HG02623 (cell line): ENCODE results near the gene CAPN15.

ENCODE experiments used
- ATAC-seq: cut with Tn5 transposase; IDR thresholded peaks from one replicate; pipeline ENCODE4 v1.9.1; 2021; ENCODE audit warnings: moderate library complexity; ENCODE audit not compliant: unreplicated experiment

Gene CAPN15

GRCh38 chr16:560204-560700 lies 32.7 kb downstream of the CAPN15 start, which contains the start of gene PRR35:
Gene PRR35, plus strand, starts transcription at chr16:560394. Its CDS starts 2,901 bp downstream, at chr16:563295.
- ATAC-seq = no peak

DNA sequence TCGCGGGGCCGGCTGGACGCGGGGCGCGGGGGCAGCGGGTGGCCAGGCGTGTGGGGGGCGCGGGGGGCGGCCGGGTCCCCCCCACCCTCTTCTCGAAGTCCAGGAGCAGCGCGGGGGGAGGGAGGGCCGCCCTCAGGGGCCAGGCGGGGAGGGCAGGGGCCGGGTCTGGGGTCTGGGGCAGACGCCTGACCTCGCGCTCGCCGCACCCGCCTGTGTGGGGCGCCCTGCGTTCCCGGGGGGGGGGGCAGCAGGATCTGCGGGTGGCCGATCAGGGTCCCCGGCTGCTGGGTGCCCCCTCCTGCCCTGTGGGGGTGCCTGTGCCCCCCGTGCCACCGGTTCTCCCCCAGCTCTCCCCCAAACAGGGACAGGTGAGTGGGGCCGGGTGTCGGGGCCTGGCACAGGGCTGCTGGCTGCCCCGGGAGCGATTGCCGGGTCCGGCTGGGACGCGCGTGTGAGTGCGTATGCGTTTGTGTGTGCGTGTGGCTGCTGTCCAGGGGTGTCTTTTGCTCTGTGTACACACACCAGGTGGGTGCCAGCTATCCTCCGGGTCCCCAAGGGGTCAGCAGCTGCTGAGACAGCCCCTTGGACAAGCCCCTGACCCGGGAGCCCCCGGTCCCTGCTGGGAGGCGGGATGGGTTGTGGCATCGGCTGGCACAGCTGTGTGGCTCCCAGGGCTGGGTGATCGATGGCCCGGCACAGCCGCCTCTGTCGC lies 33.3 kb downstream of the CAPN15 start:
- no peak for ATAC-seq

- no peak for ATAC-seq
Observed at GRCh38 chr16:561413-561794, 33.9 kb downstream of the CAPN15 start.

DNA sequence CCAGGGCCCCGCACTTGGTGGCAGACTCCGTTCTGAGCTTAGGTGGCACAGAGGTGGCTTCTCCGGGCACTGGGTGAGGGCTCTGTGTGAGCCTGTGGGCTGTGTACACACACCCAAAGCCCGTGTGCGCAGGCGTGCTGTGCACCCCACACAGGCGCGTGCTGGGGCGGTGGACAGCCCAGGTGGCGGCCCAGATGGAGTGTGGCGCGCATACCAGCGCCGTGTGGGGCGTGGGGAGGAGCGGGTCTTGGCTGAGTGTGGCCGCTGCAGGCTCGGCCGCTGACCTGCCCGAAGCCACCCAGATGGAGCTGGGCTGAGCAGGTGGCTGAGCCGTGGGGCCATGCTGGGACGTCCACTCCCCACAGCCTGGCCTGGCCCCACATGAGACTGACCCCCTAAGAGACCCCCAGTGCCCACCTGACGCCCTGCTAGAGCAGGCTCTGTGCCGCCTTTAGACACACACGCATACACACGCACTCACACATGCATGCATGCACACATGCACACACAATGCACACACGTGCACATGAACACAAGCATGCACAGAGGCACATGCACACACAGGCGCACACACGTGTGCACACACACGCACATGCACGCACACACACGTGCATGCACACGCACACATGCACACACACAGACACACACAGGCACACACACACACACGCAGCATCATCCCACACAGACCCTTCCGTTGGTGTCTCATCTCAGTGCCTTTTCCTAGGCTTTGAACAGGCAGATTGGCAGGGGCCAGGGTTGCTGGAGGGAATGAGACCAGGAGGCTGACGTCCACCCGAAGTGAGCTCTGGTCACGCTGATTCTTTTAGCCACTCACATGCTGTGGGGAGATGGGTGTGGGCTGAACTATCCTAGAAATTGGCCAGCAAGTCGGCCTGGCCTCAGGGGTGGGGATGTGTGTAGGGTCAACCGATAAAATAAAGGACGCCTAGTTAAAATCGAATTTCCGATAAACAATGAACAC lies 34.7 kb downstream of the CAPN15 start:
- ATAC-seq = no peak

DNA sequence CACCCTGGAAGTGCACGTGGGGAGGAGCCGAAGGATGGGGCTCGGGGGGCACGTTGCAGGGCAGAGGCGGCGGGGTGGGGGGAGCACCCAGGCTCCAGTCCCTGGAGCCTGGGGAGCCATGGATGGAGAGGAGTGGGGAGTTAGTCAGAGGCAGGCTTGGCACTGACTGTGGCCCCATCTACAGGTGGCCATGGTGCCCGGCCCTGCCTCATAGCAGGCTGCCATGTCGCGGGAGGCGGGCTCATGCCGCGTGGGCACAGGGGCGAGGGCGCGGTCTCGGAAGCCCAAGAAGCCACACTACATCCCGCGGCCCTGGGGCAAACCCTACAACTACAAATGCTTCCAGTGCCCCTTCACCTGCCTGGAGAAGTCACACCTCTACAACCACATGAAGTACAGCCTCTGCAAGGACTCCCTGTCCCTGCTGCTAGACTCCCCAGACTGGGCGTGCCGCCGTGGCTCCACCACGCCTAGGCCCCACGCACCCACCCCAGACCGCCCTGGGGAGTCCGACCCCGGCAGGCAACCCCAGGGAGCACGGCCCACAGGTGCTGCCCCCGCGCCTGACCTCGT lies 35.6 kb downstream of the CAPN15 start:
- no peak for ATAC-seq

GRCh38 chr16:564690-565418 lies 37.3 kb downstream of the CAPN15 start:
- no peak for ATAC-seq

- no peak for ATAC-seq
Observed at GRCh38 chr16:565419-566330, 38.2 kb downstream of the CAPN15 start.

GRCh38 chr16:566475-567372 lies 39.2 kb downstream of the CAPN15 start, which contains the start of gene NHLRC4:
Gene NHLRC4, plus strand, starts transcription at chr16:567005. Its CDS starts 1,043 bp downstream, at chr16:568048.
- no peak for ATAC-seq

DNA sequence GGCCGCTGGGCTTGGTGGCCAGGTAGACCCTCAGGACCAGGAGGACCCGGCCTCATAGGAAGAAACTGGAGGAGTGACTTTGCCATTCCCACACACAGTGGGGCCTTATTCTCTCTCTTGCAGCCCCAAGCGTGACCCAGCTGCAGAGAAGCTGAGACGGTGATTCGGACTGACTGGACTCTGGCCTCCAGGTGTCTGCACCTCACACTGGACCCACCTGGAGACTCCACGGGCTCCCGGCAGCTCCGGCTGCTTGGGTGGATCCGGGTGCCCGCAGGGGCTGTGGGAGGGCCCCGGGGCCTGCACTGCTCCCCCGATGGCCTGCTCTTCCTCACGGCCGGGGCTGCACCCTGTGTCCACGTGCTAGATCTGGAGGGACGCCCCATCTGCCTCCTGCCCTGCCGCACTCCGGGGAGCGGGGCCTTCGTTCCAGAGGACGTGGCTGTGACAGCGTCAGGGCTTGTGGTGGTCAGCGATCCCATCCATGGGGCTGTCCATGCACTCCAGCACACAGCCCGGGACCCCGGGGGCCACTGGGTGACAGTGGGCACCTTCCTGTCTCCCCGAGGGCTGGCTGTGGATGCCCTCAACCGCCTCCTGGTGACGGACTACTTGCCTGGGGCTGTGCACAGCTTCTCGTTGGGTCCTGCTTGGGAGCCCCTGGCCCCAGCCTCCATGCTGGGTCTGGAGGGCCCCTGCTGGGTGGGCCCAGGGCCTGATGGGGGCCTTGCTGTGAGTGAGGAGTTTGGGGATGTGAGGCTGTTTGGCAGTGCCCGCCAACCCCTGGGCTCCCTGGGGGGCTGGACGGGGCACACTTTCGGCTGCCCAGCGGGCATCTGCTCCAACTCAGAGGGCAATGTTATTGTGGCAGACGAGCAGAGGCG lies 40.1 kb downstream of the CAPN15 start:
- ATAC-seq = no peak

DNA sequence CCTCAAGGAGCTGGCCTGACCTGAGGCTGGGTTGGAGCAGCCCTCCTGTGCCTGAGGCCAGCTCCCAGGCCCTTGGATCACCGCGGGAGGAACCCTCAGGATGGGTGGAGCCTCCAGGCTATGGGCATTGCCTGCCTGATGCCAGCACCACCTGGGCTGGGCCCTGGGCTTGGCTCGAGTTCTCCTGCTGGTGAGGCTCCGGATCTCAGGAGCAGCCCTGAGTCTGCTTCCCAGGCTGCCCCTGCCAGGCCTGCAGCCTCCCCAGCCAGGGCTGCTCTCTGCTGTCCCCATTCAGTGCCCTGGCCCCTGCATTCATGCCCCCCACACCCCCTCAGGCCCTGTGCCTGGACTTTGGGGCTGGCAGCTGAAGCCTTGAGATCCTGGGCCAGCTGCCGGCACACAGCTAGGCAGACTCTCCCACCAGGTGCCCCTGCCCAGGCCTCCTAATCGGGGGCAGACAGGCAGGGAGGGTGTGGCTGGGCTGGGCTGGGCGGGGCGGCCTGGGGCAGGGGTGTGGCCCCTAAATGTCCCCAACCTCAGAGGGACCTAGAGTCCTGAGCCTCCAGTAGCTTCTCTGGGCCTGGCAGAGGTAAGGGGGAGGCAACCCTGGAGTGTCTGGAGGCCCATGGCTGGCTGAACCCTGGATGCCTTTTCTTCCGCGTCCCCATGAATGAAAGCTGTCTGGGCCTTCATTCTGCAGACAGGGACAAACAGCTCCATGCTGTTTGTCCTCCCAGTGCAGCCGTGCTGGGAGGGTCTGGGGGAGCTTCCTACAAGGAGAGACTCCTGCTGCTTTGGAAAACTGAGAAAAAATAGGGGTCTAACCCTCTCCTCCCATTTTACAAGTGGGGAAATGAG lies 41.1 kb downstream of the CAPN15 start:
- ATAC-seq = no peak

- peak; percentile 57 for ATAC-seq
Observed at GRCh38 chr16:569445-570254, 42.1 kb downstream of the CAPN15 start, which contains the start of gene PIGQ. Gene PIGQ, plus strand, starts transcription at chr16:569968. Its CDS starts 4,107 bp downstream, at chr16:574075.

DNA sequence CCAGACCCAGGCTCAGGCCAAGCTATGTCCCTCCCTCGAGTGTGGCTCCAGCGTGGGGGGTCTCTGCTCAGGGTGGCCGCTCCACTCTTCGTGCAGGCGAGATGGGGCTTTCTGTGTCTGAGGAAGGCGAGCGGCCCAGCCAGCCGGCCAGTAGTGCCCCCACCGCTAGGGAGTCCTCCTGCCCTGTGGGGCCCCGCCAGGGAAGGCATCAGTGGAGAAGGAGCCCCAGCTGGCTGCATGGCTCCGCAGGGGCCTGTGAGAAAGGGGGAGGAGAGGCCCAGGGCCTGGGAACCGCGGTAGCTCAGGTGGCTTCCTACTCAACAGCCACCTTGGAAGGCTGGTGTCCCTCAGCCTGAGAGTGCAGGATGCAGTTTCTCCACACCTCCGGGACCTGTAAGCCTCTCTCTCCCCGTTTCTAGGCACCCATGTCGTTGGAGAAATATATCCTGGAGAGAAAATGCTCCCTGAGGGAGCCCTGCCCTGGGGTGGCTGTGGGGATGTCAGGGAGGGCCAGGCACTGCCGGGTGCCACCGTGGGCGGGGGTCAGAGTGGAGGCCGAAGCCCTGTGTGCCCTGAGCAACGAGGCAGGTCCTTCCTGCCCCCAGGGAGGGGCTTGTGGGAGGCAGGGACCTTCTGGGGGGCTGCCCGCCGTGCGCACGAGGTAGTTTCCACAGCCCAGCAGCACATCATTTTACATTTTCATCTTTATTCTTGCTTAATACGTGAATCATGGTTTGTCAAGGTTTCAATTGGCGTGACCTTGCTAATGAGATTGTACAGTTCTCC lies 45.5 kb downstream of the CAPN15 start:
- ATAC-seq = no peak

GRCh38 chr16:574021-574760 lies 46.7 kb downstream of the CAPN15 start:
- ATAC-seq = no peak
